NOMO-1 (cell line): ENCODE results near the gene ADCYAP1R1.

Experiments used
- DNase-seq, 2 experiments: peaks; one replicate each; lab custom pipeline; 2025; ENCODE audit not compliant: unreplicated experiment in 2 of 2; lab: John Stamatoyannopoulos, UW

The ADCYAP1R1 gene

DNA sequence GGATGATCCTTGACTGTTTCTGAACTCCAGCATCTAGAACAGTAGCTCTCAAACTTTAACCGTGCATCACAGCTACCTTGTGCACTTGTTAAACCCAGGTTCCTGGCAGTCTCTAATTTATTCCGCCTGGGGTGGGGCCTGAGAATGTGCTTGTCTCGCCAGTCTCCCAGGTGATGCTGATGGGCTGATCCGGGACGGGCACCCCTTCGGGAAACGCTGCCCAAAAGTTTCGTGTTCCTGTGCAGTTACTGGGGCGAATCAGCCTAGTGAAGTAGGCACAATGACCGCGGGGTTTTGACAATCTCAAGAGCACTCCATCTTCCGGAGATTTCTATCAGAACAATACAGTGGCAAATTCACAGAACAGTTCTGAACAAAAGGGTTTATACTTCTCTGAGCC is 29.9 kb downstream of the ADCYAP1R1 start:
- no peak for DNase-seq

GRCh38 chr7:31082447-31082846 is 30.3 kb downstream of the ADCYAP1R1 start:
- DNase-seq, result no peak

- DNase-seq, result no peak
These were observed 31.2 kb downstream of the ADCYAP1R1 start for GRCh38 chr7:31083210-31083786.

DNA sequence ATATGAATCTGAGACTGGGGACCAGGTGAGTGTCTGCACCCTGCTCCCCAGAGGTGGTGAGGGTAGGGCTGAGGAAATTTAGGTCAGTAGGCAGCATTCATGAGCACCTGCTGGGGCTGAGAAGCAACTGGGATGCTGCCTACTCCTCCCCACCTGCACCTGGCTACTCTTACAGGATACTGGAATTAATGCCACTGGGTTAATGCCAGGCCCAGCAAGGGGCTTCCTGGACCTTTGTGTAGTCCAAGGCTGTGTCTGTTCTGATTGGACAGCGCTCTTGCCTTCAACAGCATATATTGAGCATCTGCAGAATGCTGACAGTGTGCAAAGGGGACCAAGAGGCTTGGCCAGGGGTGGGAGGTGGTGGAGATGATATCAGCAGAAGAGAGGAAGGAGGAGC is 32.1 kb downstream of the ADCYAP1R1 start:
- no peak for DNase-seq

DNA sequence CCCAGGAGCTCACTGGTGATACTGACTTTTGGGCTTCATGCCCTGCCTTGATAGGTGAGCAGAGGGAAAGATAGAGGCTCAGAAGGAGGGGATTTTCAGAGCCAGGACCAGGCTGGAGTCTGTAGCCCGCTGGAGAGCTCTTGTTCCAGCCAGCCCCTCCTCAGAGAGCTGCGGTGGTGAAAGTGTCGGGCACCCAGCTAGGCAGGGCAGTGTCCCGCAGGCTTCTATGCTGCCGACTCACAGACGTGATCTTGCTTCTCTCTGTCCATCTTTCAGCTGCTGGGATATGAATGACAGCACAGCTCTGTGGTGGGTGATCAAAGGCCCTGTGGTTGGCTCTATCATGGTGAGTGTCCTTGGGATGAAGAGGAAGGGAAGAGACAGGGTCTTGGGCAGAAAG is 35.2 kb downstream of the ADCYAP1R1 start:
- no peak for DNase-seq

DNA sequence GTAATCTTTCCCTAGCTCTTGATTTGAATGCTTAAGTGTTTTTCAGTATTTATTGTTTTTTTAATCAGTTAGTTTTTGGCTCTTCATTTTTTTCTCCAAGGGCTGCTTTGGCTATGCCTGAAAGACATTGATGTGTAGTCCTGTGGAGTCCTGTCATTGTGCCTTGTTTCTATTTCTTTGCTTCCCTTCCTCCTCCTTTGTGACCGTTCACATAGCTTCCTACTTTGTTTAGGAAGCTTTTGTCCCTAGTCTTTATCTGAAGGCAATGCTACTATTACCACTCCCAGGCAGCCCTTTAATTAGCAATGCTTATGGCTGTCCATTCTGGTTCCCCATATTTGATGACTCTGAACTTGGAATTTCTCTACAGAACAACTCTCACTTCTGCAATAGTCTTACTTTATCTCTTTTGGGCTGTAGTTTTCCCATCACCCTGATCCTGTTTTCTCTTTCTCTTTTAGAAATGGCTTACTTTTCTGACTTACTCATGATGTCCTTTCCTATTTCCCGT is 39.9 kb downstream of the ADCYAP1R1 start:
- no peak for DNase-seq

- DNase-seq, result no peak
These were observed 40.5 kb downstream of the ADCYAP1R1 start for GRCh38 chr7:31092606-31093005.

DNA sequence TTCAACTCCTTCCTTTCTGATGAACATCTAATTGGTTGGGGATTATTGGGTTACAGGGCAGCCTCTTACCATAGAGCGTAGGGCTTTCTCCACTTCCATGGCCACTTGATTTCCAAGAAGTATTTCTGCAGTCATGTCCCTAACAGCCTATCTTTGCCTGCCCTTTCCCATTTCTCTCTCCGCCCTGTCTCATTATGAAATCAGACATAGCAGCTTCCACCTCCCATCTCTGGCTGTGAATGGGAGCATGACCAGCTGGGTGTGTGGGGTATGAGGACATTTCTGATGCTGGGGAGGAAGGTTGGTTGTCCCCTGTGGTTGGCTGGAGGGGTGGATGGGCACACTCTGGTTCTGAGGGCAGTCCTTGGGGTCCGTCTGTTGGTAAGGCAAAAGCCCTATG is 41.2 kb downstream of the ADCYAP1R1 start:
- no peak for DNase-seq

DNA sequence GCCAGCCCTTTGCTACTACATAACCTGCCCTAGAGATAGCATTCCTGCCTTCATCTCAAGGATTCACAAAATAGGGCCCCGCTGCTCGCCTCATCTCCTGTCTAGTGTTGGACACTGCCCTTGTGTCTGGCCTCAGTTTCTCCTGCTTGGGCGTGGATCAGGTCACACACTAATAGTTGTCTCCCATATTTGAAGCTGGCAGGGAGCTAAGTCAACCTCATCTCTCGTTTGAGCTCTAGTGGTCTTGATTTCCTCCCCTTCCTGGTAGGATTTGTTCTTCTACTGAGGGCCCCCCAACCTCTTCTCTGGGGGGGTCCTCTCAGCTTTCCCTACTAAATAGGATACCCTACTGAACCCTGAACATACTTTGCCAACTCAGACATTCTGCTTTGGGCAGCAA is 42.2 kb downstream of the ADCYAP1R1 start:
- DNase-seq, result no peak

DNA sequence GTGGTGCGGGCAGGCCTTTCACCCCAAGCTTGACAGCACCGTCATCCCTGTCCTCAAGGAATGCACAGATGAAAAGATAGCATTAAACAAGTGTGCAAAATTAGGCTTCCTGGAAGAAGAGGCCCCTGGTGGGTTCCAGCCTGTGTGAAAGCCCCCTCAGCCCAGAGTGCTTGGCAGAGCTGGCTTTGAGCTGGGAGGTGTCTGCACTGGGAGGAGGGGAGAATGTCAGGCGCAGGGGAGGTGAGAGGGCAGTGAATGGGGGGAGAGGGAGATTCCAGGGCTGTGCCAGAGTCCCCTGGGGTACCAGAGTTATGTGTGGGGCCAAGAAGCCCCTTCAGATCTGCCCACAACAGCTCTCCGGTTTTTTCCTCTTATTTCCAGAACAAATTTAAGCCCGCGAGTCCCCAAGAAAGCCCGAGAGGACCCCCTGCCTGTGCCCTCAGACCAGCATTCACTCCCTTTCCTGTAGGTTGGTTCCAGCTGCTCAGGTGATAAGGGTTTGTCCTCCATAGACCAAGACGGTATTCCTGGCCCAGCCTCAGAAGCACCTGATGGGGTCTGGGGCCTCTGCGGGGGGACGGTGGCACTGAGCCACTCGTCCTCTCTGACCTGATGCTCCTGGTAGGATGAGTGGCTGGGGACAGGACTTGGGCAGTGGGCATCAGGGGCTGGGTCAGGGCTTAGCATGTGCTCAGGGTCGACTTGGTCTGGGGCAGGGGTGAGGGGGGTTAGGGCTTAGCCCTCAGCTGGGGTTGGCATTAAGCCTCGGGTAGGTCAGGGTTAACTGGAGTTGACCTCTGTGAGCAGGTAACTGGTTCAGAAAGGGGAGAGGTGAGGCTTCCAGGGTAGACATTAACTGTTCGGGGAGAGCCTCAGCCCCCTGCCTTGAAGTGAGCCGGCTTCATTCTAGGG is 43.4 kb downstream of the ADCYAP1R1 start:
- DNase-seq, result no peak

GRCh38 chr7:31096198-31096876 is 44.2 kb downstream of the ADCYAP1R1 start:
- no peak for DNase-seq

- DNase-seq, result no peak
These were observed 44.8 kb downstream of the ADCYAP1R1 start for GRCh38 chr7:31096877-31097258.

- DNase-seq, result no peak
These were observed 46.7 kb downstream of the ADCYAP1R1 start for GRCh38 chr7:31098642-31099360.

DNA sequence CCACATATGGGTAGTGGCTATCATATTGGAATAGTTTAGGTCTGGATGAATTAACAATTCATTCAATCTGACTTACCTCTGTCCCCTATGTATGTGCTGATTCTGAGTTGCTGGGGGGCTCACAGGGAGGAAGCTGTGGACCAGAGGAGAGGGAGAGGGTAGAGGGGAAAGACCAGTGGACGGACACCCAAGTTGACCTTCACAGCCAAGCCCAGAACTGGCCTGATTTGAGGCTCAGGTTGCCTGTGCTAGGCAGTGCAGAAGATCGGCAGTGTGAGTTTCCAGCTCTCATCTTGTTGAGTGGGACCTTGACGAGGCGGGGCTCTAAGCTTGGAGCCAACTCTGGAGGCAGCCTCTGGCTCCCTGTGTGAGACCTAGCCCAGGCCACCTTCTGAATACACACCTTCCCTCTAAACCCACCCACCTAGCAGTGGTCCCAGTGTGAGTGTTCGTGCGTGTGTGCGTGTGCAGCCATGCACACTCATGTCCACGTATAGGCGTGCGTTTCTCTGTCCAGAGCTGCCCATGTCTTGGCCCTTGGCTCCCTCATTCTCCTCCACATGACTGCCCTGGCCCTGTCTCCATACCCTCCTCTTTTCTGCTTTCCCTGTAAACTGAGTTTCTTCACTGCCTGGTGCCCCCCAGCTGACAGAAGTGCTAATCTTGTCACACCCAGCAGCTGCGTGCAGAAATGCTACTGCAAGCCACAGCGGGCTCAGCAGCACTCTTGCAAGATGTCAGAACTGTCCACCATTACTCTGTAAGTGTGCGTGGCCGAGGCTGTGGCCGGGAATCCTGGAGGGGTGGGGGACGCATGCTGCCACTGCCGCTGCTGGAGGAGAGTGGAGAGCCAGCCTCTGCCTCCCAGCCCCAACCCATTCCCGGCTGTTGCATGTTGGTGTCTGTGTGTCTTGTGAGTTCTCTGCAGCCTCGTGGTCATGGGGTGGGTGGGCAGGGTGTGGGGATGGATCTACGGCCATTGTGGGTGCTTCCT is 47.6 kb downstream of the ADCYAP1R1 start:
- no peak for DNase-seq

- no peak for DNase-seq
These were observed 48.3 kb downstream of the ADCYAP1R1 start for GRCh38 chr7:31100445-31100844.

GRCh38 chr7:31100871-31101270 is 48.8 kb downstream of the ADCYAP1R1 start:
- DNase-seq, result no peak

DNA sequence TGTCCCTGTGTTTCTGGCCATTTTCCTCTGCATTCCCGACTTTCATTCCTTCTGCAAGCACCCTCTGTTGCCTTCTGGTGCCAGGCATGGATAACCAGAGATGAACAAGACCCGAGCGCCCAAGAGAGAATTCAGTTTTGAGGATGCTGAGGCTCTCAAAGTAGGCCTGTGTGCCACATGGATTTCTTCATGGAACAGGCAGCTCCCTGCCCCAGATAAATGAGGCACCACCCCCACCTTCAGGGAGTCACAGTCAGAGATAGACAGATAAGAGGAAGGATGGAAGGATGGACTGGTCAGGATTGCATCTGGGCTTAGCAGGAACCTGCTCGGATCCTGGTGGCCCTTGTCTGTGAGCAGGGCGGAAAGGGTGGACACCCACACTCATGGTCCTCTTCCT is 49.4 kb downstream of the ADCYAP1R1 start:
- no peak for DNase-seq

DNA sequence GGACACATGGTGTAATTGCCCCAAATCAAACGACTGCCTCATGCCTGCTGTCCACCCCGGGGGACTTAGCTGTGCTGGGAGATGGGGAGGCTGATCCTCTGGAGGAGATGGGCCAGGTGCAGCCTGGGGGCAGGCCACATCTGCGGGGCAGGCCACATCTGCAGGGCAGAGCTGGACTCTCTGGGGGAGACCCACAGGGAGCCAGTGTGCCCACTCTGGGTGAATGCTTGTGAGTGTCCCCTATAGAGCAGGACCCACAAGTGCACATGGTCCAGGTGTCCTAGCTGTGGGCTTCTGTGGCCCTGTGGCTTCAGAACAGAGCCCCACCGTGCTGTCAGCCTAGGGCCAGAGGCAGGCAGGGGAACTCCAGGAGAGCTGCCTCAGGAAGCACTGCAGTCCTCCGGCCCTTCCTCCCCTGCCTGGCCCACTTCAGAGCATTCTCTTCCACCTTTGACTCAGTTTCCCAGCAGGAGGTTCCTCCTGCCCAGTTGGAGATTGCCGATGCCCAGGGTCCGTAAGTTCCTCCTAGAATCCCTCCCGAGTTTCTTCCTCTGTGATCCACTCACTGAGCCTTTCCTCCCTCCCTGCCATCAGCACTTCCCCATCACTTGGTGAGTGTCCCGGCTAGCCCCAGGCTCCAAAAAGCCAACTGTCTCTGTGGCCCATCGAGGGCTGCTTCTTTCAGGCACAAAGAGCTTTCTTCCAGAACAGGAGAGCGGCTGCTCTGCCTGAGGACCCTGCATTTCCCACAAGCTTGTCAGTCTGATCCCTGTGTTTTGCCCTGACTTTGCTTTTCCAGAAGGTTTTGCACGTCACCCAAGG is 50.3 kb downstream of the ADCYAP1R1 start:
- no peak for DNase-seq
